Neural cell (in vitro differentiated cells): ENCODE data around the gene DEAF1. TPM values are rescaled to one million over a fixed set of nuclear protein-coding genes. Genes with fewer than 3 reads are reported as not detected.

Experiments
- H2AFZ ChIP-seq: fragments of 200-600, 300-800 bp; sonication (generic), shearing (Covaris generic); 2 replicates; pipeline ENCODE4 v1.6.0; 2014; ENCODE audit warnings: low read depth, mild to moderate bottlenecking, antibody characterized with exemption, low read length, moderate library complexity
- H3F3A ChIP-seq: fragments of 200-600 bp; shearing (Covaris generic); 2 replicates; pipeline ENCODE4 v1.6.1; 2016; ENCODE audit warnings: mild to moderate bottlenecking, moderate library complexity, mixed read lengths, antibody characterized with exemption, low read length; ENCODE audit not compliant: insufficient read depth, poor library complexity, severe bottlenecking
- H3K27ac ChIP-seq: fragments of 200-600, 300-800 bp; sonication (generic), shearing (Covaris generic); 2 replicates; pipeline ENCODE4 v1.5.1; 2014; ENCODE audit warnings: mild to moderate bottlenecking, low read length, moderate library complexity
- H3K27me3 ChIP-seq: fragments of 300-800, 200-600 bp; sonication (generic), shearing (Covaris generic); 2 replicates; pipeline ENCODE4 v1.6.0; 2014; ENCODE audit warnings: mild to moderate bottlenecking, low read depth, low read length, moderate library complexity; ENCODE audit not compliant: insufficient read depth
- H3K36me3 ChIP-seq: fragments of 300-800, 200-600 bp; sonication (generic), shearing (Covaris generic); 2 replicates; pipeline ENCODE4 v1.5.1; 2014; ENCODE audit warnings: mild to moderate bottlenecking, antibody characterized with exemption, low read length, moderate library complexity; ENCODE audit not compliant: insufficient read depth
- H3K4me2 ChIP-seq: fragments of 300-800, 200-600 bp; sonication (generic), shearing (Covaris generic); 2 replicates; pipeline ENCODE4 v1.6.0; 2014; ENCODE audit warnings: mild to moderate bottlenecking, low read length
- H3K4me3 ChIP-seq: fragments of 300-800, 200-600 bp; sonication (generic), shearing (Covaris generic); 2 replicates; pipeline ENCODE4 v1.5.1; 2014; ENCODE audit warnings: mild to moderate bottlenecking, low read length, moderate library complexity
- H3K79me2 ChIP-seq: fragments of 200-600 bp; shearing (Covaris generic); replicated peaks from 2 replicates; pipeline ENCODE4 v1.6.0; 2014; ENCODE audit warnings: mild to moderate bottlenecking, low read length, moderate library complexity; ENCODE audit not compliant: insufficient read depth
- H3K9ac ChIP-seq: fragments of 300-800, 200-600 bp; sonication (generic), shearing (Covaris generic); 2 replicates; pipeline ENCODE4 v1.6.1; 2016; ENCODE audit warnings: mild to moderate bottlenecking, low read length, mixed read lengths
- H3K9me2 ChIP-seq: fragments of 200-600 bp; shearing (Covaris generic); 2 replicates; pipeline ENCODE4 v1.6.1; 2016; ENCODE audit warnings: mild to moderate bottlenecking, low read length, mixed read lengths; ENCODE audit not compliant: insufficient read depth
- H3K9me3 ChIP-seq: fragments of 200-600, 300-800 bp; sonication (generic), shearing (Covaris generic); 2 replicates; pipeline ENCODE4 v1.6.1; 2016; ENCODE audit warnings: mild to moderate bottlenecking, mixed run types, low read length, moderate library complexity, mixed read lengths
- H4K20me1 ChIP-seq: fragments of 200-600 bp; shearing (Covaris generic); 2 replicates; pipeline ENCODE4 v1.6.1; 2016; ENCODE audit warnings: mild to moderate bottlenecking, mixed run types; ENCODE audit not compliant: insufficient read depth
- EP300 ChIP-seq: fragments of 450-650 bp; conservative IDR thresholded peaks from 2 replicates; pipeline ENCODE4 v1.6.1; 2014; ENCODE audit warnings: antibody characterized with exemption, mild to moderate bottlenecking, moderate library complexity; ENCODE audit not compliant: poor library complexity, severe bottlenecking
- EZH2 ChIP-seq: fragments of 200-600, 300-800 bp; shearing (Covaris generic), sonication (generic); IDR thresholded peaks from 2 replicates; pipeline ENCODE4 v1.6.1; 2014; ENCODE audit warnings: antibody characterized with exemption, low read length, borderline replicate concordance, mild to moderate bottlenecking; ENCODE audit not compliant: insufficient read depth, poor library complexity, severe bottlenecking
- MXI1 ChIP-seq: fragments of 450-650 bp; conservative IDR thresholded peaks from 2 replicates; pipeline ENCODE4 v1.6.1; 2014; ENCODE audit warnings: antibody characterized with exemption, mild to moderate bottlenecking; ENCODE audit not compliant: poor library complexity, severe bottlenecking
- POLR2AphosphoS5 ChIP-seq: IDR thresholded peaks from 2 replicates; pipeline ENCODE4 v1.6.1; 2012
- RAD21 ChIP-seq: fragments of 450-650 bp; conservative IDR thresholded peaks from 2 replicates; pipeline ENCODE4 v1.6.1; 2014; ENCODE audit warnings: antibody characterized with exemption, mild to moderate bottlenecking, moderate library complexity
- SMC3 ChIP-seq: fragments of 450-650 bp; conservative IDR thresholded peaks from 2 replicates; pipeline ENCODE4 v1.6.1; 2014; ENCODE audit warnings: antibody characterized with exemption, mild to moderate bottlenecking, moderate library complexity; ENCODE audit not compliant: poor library complexity
- TAF1 ChIP-seq: IDR thresholded peaks from 2 replicates; pipeline ENCODE4 v1.6.1; 2012; ENCODE audit warnings: low read depth
- polyA plus RNA-seq: library from polyadenylated mRNA; depleted of rRNA; stranded (reverse); fragments of >200 nt; gene quantifications from 2 replicates; pipeline ENCODE4 v1.2.3, GENCODE V29; 2014
- TF ChIP-seq, protein P1 (sequence below): fragments of 450-650 bp; IDR thresholded peaks from 2 replicates; pipeline ENCODE4 v1.5.1; 2014; ENCODE audit warnings: antibody characterized with exemption, mild to moderate bottlenecking, moderate library complexity; ENCODE audit not compliant: poor library complexity, severe bottlenecking
- TF ChIP-seq, protein P2 (sequence below): IDR thresholded peaks from 2 replicates; pipeline ENCODE4 v1.6.1; 2012; ENCODE audit warnings: borderline replicate concordance

Gene DEAF1
- polyA plus RNA-seq, 1 donor from 2014 or later = 87.6 TPM

DNA sequence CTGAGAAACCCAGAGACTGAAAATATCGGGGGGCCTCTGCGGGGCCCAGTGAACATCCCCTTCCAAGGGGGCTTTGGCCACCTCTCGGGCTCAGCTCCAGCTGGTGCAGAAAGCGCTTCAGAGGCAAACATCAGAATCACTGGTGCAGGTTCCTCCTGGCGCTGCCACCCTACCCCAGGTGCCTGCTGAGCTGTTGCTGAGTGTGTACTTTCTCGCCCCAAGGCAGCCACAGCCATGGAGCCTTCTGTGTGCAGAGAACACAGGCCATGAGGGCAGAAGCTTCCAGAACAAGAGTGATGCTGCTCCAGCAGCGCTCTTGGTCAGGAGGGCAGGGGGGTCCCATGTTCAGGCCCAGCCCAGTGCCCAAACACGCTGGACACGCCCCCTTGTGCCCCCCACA is 51.7 kb downstream of the DEAF1 start:
- H3F3A ChIP-seq = no peaks in the 10 kb centered on the region
- H3K9me3 ChIP-seq = no peaks in the 10 kb centered on the region
- H3K27ac ChIP-seq = no peak overlapping the region
- H2AFZ ChIP-seq = no peak overlapping the region
- H4K20me1 ChIP-seq = peaks cover 3% of the 10 kb centered on the region
- no peaks in the 10 kb centered on the region for H3K79me2 ChIP-seq
- H3K36me3 ChIP-seq = no peaks in the 10 kb centered on the region
- no peak overlapping the region for H3K9ac ChIP-seq
- H3K4me2 ChIP-seq = no peak overlapping the region
- TF ChIP-seq MXI1 (no peak), SMC3 (no peak), TAF1 (no peak)
- TF ChIP-seq, protein P1, sequence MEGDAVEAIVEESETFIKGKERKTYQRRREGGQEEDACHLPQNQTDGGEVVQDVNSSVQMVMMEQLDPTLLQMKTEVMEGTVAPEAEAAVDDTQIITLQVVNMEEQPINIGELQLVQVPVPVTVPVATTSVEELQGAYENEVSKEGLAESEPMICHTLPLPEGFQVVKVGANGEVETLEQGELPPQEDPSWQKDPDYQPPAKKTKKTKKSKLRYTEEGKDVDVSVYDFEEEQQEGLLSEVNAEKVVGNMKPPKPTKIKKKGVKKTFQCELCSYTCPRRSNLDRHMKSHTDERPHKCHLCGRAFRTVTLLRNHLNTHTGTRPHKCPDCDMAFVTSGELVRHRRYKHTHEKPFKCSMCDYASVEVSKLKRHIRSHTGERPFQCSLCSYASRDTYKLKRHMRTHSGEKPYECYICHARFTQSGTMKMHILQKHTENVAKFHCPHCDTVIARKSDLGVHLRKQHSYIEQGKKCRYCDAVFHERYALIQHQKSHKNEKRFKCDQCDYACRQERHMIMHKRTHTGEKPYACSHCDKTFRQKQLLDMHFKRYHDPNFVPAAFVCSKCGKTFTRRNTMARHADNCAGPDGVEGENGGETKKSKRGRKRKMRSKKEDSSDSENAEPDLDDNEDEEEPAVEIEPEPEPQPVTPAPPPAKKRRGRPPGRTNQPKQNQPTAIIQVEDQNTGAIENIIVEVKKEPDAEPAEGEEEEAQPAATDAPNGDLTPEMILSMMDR = no peak
- H3K4me3 ChIP-seq = no peak overlapping the region
- H3K9me2 ChIP-seq = no peaks in the 10 kb centered on the region
- peaks cover 9% of the 10 kb centered on the region for H3K27me3 ChIP-seq

DNA sequence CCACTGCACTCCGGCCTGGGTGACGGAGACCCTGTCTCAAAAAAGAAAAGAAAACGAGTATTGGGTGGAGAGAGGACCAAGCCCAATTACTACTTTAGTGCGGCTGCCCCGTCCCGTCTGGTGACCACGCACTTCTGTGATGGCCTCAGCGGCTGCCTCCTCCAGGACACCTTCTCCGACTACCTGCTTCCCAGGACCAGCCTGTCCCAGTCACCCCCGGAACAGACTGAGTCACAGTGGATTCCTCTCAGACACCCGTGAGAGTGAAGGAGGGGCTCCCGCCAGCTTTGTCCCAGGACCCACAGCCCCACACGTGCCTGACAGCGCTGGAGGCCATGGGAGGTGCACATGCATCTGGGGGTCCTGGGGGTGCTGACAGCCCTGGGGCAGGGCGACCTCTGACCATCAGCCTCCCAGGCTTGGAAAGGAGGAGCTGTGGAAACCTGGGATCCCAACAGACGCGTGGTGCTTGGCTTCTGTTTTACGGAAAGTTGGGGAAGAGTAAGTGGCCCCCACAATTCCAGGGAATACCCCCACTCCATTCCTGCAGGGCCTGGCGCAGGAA is 53.1 kb downstream of the DEAF1 start:
- no peak for TF ChIP-seq POLR2AphosphoS5
- TF ChIP-seq EZH2 = no peak
- TF ChIP-seq RAD21 = no peak
- TF ChIP-seq MXI1 = no peak
- TF ChIP-seq, protein P1 = no peak
- no peak for TF ChIP-seq TAF1
- TF ChIP-seq, protein P2, sequence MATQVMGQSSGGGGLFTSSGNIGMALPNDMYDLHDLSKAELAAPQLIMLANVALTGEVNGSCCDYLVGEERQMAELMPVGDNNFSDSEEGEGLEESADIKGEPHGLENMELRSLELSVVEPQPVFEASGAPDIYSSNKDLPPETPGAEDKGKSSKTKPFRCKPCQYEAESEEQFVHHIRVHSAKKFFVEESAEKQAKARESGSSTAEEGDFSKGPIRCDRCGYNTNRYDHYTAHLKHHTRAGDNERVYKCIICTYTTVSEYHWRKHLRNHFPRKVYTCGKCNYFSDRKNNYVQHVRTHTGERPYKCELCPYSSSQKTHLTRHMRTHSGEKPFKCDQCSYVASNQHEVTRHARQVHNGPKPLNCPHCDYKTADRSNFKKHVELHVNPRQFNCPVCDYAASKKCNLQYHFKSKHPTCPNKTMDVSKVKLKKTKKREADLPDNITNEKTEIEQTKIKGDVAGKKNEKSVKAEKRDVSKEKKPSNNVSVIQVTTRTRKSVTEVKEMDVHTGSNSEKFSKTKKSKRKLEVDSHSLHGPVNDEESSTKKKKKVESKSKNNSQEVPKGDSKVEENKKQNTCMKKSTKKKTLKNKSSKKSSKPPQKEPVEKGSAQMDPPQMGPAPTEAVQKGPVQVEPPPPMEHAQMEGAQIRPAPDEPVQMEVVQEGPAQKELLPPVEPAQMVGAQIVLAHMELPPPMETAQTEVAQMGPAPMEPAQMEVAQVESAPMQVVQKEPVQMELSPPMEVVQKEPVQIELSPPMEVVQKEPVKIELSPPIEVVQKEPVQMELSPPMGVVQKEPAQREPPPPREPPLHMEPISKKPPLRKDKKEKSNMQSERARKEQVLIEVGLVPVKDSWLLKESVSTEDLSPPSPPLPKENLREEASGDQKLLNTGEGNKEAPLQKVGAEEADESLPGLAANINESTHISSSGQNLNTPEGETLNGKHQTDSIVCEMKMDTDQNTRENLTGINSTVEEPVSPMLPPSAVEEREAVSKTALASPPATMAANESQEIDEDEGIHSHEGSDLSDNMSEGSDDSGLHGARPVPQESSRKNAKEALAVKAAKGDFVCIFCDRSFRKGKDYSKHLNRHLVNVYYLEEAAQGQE = no peak
- no peak for TF ChIP-seq EP300
- TF ChIP-seq SMC3 = no peak
- H3F3A ChIP-seq = no peaks in the 10 kb centered on the region
- no peak overlapping the region for H3K4me2 ChIP-seq
- peaks cover 12% of the 10 kb centered on the region for H4K20me1 ChIP-seq
- no peak overlapping the region for H2AFZ ChIP-seq
- H3K9ac ChIP-seq = no peak overlapping the region
- no peaks in the 10 kb centered on the region for H3K79me2 ChIP-seq
- H3K36me3 ChIP-seq = no peaks in the 10 kb centered on the region
- H3K4me3 ChIP-seq = no peak overlapping the region
- no peaks in the 10 kb centered on the region for H3K9me2 ChIP-seq
- H3K27ac ChIP-seq = no peak overlapping the region
- H3K27me3 ChIP-seq = peaks cover 21% of the 10 kb centered on the region
- H3K9me3 ChIP-seq = no peaks in the 10 kb centered on the region
